Activated CD4-positive, CD25-positive, alpha-beta regulatory T cell treated with anti-CD3 and anti-CD28 coated beads, Interleukin-2, amount 50 U/mL, for 16 hours (primary cell): ENCODE measurements around the gene RAB11A.

Experiments used
- DNase-seq: peaks from one replicate; pipeline ENCODE4 v3.0.0-alpha.2; 2020; ENCODE audit warnings: low read depth, low spot score

Gene RAB11A

GRCh38 chr15:65885668-65886218 is 16.5 kb downstream of the RAB11A start:
- DNase-seq, result no peak

DNA sequence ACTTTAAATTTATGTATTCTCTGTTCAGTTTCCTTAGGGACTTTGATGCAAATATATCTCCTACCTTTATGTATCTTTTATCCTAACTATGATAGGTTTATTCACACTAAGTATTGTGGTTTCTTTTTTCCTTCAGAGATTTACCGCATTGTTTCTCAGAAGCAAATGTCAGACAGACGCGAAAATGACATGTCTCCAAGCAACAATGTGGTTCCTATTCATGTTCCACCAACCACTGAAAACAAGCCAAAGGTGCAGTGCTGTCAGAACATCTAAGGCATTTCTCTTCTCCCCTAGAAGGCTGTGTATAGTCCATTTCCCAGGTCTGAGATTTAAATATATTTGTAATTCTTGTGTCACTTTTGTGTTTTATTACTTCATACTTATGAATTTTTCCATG is 18.3 kb downstream of the RAB11A start:
- no peak for DNase-seq

DNA sequence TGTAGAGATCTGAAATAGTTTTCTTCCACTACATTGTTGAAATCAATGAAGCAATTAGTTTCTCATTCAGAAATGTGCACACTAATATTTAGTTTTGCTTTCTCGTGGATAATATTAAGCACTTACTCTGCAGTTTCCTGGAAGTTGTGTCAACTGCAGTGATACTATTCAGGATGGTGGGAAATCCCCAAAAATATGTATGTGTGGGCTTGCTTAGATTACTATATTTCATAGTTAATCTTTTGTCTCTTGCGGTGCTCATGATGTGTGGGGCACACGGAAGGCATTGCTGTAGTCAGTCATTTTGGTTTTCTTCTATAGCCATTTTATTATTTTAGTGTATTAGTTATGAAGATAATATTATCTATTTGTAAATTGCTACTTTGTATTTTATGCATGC is 19.7 kb downstream of the RAB11A start:
- no peak for DNase-seq

DNA sequence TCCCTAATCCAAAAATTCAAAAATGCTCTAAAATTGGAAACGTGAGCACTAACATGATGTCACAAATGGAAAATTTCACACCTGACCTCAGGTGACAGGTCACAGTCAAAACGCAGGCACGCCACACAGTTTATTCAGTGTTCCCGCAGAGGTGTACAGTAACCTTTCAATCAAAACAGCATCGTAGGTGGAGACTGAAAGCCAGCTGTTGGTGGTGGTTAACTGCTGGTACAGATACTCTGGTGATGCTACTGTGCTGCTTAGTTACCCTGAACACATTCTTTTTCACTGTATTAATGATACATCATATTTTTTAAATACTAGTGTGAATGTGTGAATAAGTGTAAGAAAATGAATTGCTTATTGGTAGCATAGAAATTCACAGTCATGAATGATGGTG is 23.8 kb downstream of the RAB11A start:
- no peak for DNase-seq

- no peak for DNase-seq
These were observed 26.9 kb downstream of the RAB11A start for GRCh38 chr15:65896236-65896635.

DNA sequence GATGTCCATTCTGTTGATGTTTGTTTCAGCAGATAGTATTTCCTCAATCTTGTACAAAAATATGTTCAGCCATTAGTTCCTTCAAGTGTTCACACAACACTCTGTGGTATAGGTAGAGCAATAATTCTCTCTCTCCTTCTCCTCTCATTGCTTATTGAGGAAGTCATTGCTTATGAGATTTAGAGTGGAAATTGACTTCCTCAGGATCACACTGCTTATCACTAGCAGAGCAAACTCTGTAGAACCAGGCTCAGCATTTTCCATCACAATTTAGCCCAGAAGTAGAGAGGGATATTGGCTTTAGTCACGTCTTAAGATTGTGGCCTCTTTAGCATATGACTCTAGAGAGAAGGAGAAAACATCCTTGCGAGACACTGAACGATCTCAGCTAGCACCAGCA is 31.2 kb downstream of the RAB11A start:
- DNase-seq, result no peak

DNA sequence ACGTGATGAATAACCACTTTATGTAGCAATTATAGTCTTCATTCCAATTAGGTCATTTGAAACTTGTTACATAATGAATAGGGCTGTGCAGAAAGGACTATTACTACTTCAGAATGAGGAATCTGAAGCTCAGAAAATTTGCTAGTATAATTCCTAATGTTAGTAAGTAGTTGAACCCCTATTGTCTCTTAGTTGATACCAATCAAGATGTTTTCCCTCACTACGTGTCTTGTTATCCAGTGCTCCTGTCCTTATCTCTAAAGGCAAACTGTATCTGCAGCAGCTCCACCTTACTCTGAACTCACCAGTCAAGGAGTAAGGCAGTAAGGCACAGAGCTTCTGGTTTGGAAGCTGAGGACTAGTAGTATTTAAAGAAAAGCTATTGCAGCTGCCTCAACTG is 32.0 kb downstream of the RAB11A start:
- DNase-seq, result no peak

- DNase-seq, result no peak
These were observed 32.5 kb downstream of the RAB11A start for GRCh38 chr15:65901836-65902235.

DNA sequence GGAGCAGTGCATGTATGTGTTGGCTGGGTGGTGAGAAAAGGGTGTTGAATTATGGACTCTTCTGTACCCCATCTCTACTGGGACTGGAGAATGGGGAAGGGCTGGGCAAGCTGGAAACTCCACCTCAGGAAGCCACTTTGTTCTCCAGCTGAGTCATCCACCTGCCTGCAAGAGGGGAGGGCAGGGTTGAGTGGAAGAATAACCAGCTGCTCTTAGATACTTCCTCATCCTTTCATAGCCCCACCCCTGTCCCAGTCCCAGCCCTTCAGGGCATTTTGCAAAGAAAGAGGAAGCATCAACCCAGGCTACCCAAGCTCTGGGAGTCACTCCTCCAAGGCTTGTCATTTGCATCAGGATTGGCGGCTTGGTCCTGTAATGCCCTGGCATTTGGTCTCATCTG is 33.1 kb downstream of the RAB11A start:
- DNase-seq, result no peak

GRCh38 chr15:65903296-65904073 is 34.2 kb downstream of the RAB11A start:
- DNase-seq, result no peak

GRCh38 chr15:65904301-65904700 is 35.0 kb downstream of the RAB11A start:
- no peak for DNase-seq

DNA sequence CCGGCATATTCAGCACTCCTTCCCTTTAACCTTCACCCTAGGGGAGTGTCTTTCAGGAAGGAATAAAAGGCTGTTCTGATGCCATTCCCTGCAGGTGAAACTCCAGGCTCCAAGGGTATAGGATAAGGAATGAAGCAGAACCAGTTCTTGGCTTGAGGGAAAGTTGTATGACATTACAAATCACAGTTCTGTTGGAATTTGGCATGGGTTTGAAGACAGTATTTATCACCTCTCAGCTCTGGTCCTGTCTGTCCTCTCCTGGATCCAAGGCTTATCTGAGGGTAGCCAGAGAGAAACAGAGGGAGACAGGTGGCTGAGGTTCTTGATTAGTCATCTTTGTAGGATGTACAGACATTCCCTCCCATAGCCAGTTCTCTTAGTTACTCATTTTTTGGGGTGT is 37.1 kb downstream of the RAB11A start:
- no peak for DNase-seq

DNA sequence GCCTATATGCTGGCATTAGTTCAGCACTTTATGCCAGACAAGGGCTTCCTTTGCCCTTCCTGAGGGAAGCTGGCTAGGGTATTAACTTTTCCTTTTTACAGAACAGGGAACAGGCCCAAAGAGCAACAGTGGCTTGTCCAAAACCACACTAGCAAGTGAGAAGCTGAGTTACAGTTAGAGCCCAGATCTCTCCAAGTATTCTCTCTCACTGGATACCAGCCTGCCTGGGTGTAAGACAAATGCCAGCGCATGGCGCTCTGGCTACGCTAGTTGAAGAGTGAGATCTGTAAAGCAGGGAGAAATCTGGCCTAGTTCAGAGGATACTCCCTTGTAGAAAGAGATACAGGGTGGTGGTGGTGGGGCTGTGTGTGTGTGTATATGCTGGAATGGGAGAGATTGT is 38.4 kb downstream of the RAB11A start:
- DNase-seq, result no peak

DNA sequence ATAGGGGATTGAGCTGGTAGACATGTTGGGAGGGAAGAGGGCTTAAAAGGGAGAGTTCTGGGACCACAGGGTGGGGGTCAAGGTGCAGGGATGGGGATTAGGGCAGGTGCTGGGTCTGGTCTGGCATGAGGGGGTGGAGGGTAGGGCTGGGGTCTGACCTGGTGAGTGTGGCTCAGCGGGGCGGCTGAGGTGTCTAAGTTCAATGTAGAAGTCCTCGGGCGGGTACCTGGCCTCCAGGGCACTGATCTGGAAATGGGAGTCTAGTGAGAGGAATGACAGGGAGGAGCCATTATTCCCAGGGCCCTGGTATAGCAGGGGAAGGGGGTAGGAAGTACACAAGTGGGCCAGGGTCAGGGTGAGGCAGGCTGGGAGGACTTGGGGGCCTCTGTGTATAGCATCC is 39.6 kb downstream of the RAB11A start:
- no peak for DNase-seq

- DNase-seq, result no peak
These were observed 40.5 kb downstream of the RAB11A start for GRCh38 chr15:65909831-65910230.

- DNase-seq, result no peak
These were observed 41.0 kb downstream of the RAB11A start for GRCh38 chr15:65910341-65910740.

DNA sequence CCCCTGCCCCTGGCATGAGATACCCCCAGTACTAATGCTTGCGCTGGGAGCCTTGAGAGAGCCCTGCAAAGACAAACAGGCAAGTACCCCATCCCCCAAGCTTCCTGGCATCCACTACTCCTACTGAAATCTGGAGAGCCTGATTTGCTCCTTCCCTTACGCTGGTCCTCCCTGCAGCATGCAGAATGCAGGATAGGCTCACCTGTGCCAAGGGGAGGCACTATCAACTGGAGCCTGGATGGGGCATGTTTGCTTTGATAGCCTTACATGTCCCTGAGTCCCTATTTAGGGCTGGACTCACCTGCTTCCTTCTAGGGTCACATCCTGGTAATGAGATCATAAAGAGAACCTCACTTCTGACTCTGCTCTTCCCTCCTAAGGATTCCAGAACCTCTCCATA is 42.9 kb downstream of the RAB11A start:
- DNase-seq, result no peak

DNA sequence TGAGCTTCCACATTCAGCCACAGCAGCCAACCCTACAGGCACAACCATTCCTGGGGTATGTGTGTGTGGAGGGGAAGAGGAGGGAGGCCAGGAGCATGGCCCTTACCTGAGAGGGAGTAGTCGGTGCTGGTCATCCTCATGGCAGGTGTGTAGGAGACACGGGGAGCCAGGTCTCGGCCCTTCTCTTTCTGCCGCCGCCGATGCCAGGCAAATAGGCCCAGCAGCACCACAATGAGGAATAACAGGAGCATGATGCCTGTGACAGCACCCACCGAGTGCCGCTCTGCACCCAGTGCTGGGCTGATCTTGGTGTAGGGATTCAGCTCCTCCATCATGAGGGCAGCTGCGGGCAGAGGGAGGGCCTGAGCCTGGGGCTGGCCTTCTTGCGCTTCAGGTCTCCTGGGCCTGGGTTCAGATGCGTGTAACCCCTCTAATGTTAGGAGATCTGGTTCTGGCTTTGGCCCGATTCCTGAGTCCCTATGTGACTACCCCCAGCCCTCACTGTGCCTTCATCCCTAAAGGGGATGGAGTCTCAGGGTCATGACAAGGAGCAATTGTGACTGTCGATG is 44.4 kb downstream of the RAB11A start:
- no peak for DNase-seq

GRCh38 chr15:65914386-65914785 is 45.1 kb downstream of the RAB11A start:
- DNase-seq, result no peak

DNA sequence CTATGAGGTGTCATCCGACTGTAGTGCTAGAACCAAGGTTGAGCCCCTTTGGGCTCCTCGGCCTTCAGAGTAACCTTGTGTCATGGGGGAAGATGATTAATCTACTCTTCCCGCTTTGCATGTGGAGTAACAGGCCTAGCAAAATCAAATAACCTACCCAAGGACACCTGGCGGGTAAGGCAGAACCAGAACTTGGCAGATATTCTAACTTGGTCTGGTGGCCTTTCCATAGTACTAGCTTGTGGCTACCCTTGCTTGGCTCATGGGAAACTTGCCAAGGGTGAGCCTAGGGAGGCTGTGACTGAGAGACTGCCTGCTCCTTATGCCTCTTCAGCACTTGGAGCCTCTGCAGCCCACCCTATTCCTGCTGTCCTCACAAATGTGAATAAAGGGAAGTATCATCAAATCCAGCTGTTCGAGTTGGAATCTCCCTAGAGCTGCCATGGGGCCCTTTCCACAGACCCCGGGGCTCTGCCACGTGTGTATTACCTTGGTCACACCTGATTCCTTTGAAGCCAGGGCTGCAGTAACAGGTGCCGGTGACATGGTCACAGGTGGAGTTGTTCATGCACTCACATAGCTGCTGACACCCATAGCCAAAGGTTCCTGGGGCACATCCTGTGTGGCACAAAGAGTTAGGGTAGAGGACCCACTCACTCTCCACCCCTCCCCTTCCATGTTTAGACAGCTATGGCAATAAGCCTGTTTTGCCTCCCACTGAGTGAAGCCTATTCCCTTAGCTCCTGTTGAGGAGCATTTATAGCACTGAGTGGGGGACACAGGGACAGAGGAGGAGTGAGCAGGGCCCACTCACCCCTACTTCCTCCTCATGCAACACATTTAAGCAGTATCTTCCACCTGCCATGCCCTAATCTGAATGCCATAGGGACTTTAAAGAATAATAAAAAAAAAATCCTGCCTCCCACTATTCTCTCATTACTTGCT is 46.0 kb downstream of the RAB11A start:
- no peak for DNase-seq

GRCh38 chr15:65916041-65916663 is 46.9 kb downstream of the RAB11A start:
- no peak for DNase-seq
